H1 (cell line): ENCODE data around the gene GPC4. TPM values are rescaled to one million over a fixed set of nuclear protein-coding genes. Genes with fewer than 3 reads are reported as not detected.

Source experiments
- SP1 ChIP-seq: IDR thresholded peaks from 2 replicates; pipeline ENCODE4 v1.6.1; 2011; ENCODE audit warnings: low read depth, low read length
- SP4 ChIP-seq: IDR thresholded peaks from 2 replicates; pipeline ENCODE4 v1.6.1; 2012; ENCODE audit warnings: low read length, inconsistent platforms
- polyA plus RNA-seq, 7 experiments: library from polyadenylated mRNA; depleted of rRNA in 3 of 7; stranded (reverse) in 5 of 7; unstranded in 2 of 7; fragments of >200 nt in 5 of 7; fragments of 200-250 nt in 2 of 7; gene quantifications; 1 replicate in 5 of 7; 2 replicates in 1 of 7; 4 replicates in 1 of 7; pipeline versions ENCODE4 v1.2.1 to v1.2.3, GENCODE V29; 2011 to 2013; ENCODE audit warnings: missing spikeins in 2 of 7, mixed read lengths in 2 of 7
- total RNA-seq: library from RNA; stranded (reverse); fragmentation: NEBNext Ultra II Directional; extraction: Animal tissue kit (Norgen Biotek cat#: 25700); gene quantifications from 2 replicates; pipeline ENCODE4 v1.2.1, GENCODE V29; 2021

The GPC4 gene
- total and polyA plus RNA-seq, 2 of the 8 experiments (the other 6 are each of a cell fraction or from before 2014, with no cell fraction given) = 46.8 to 230 TPM

GRCh38 chrX:133254666-133255065 lies 160.6 kb downstream of the GPC4 start (continued):
- no peak for TF ChIP-seq SP1
- TF ChIP-seq SP4 = no peak
